Measurements from ENCODE around the gene KLHL36.

GRCh38 chr16:84699147-84699711 is 50.9 kb downstream of the KLHL36 start:
- TF ChIP-seq POLR2A (IDR thresholded peaks at IDR 0.05) = no peak
- no peak for TF ChIP-seq CTCF (IDR thresholded peaks at IDR 0.05)

Data from lower leg skin (tissue), 3 donors.